HT1080 (cell line): ENCODE measurements around the gene ATP7B. TPM values are rescaled to one million over a fixed set of nuclear protein-coding genes. Genes with fewer than 3 reads are reported as not detected.
"Not testable (repeated sequence)": the region's sequence is repeated elsewhere in the genome, so short reads cannot be mapped to it uniquely, and the experiment has no call there.

Experiments
- DNase-seq: peaks from one replicate; pipeline ENCODE4 v3.0.0-alpha.2; 2015; ENCODE audit warnings: low read depth
- total RNA-seq: library from RNA; depleted of rRNA; stranded (reverse); fragments of >200 nt; shearing (Covaris generic); gene quantifications from 2 replicates; pipeline ENCODE4 v1.2.3, GENCODE V29; 2014

ATP7B gene
- total RNA-seq, 1 experiment from 2014 or later: 2.3 TPM

- DNase-seq: no peak
Measured at GRCh38 chr13:51924756-51925544, 86.3 kb downstream of the ATP7B start.

GRCh38 chr13:51923983-51924539 lies 87.2 kb downstream of the ATP7B start:
- DNase-seq: no peak

- DNase-seq: no peak
Measured at GRCh38 chr13:51922771-51923480, 88.3 kb downstream of the ATP7B start.

GRCh38 chr13:51921790-51922740 lies 89.2 kb downstream of the ATP7B start:
- DNase-seq: no peak

GRCh38 chr13:51920786-51921185 lies 90.5 kb downstream of the ATP7B start:
- DNase-seq: no peak

DNA sequence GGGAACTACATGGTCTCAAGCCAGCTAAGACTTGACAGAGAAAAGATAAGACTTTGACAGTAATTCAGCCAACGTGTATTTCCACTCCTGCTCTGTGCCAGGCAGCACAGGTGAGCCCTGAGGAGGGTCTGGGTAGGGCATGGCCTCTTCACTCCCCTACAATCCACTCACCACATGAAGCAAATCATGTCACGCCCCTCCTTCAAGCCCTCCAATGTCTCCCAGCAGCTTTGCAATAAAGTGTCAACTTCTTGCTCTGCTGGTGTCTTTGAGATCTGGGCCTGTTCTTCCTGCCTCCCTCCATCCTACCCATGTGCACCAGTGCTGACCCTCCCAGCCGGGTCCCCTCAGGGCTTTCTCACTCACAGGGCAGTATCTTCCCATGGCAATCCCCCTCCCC lies 91.0 kb downstream of the ATP7B start:
- no peak for DNase-seq

- DNase-seq: no peak
Measured at GRCh38 chr13:51919531-51919930, 91.7 kb downstream of the ATP7B start.

GRCh38 chr13:51916962-51917361 lies 94.3 kb downstream of the ATP7B start:
- no peak for DNase-seq

DNA sequence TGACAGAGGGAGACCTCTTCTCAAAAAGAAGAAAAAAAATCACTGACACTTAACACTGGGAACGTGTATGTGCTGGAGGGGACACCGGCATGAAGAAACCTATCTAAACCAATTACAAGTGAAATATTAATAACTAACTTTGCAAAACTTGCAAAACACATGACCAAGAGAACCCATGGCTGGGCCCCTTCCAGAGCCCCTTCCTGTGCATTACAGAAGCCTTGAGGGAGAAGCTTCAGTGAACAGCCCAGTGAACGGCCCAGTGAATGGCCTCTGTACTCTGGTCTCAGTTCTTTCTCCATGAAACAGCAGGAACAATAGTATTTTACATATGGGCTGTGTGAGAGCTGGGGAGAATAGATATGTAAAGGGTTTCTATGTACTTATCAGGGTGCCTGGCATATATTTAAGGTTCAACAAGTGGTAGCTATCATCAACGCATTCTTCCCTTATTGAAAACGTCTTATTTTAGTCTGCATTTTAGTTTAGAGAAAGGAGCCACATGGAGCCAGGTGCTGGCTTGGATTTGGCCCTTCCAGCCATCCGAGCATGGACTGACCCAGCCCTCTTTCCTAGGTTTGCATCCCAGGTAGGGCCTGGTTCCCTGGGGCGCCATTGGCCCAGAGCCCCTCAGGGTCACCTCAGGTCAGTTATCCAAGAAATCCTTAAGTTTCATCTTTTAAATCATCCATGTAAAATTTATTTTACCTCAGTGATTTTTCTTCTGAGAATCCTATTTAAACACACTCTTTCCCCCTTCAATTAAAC lies 95.0 kb downstream of the ATP7B start:
- no peak for DNase-seq

- no peak for DNase-seq
Measured at GRCh38 chr13:51914137-51914493, 97.1 kb downstream of the ATP7B start.

DNA sequence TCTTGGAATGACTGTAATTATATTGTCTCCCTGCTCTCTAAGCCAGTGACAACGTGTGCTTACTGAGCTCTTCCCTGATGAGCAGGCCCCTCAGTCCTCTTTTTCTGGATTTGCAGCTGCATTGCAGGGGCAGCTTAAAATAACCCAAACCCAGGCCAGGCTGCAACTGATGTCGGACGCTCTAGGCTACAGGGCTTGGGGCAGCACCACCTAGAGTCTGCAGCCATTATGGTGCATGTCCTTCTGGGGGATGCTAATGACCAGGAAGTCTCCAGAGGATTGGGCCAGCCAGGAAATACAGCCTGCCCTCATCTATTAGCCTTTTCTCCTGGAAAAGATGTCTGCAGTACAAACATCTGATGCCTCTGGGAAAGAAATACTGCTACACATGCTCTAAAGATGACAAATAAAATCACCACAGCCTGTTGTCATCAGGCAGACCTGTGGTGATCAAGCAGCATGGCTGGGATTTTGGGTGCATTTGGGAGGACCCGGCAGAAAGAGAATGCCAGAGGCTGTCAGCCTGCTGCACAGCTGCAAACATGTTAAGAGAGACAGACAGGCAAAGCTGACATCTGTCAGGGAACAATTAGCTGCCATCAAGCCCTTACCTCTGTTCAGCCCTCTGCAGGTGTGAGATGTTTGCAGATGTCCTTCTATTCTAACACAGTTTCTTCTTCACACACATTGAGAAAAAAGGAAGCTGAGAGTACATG lies 97.7 kb downstream of the ATP7B start:
- no peak for DNase-seq

DNA sequence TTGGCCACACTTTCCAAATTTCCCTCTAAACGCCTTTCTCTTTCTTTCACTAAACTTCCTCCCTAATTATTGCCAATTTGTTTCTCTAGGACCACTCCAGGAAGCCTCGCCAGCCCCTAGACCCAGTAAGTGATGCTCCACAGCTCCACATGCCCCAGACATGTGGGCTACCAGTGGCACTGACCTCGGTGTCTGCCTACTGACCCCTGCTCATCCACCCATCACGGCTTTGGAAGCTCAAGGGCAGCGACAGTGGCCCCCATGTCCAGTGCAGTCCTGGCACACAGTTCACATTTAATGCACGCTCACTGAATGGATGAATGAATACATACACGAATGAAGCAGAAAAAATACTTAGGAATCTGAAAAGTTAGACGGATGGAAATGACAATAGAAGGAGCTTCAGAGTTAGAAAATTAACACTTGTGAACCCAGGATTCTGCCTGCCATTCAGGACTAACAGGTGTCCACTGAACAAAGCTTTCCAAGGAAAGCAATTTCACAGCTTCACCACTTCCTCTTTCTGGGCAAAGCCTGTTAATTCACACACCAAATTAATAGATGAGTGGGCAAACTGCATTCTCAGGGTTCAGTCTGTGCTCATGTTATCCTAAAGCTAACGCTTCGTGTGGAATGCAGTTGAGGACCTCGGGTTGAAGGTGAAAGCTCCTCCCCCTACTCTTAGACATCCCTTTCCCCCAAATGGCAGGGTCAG lies 98.6 kb downstream of the ATP7B start:
- no peak for DNase-seq

- peak; percentile 43 for DNase-seq
Measured at GRCh38 chr13:51912091-51912490, 99.2 kb downstream of the ATP7B start.

GRCh38 chr13:51910508-51910907 lies 100.7 kb downstream of the ATP7B start:
- DNase-seq: no peak

- DNase-seq: not testable (repeated sequence)
Measured at GRCh38 chr13:51909265-51909664, 102.0 kb downstream of the ATP7B start.

- DNase-seq: no peak
Measured at GRCh38 chr13:51907040-51907732, 104.1 kb downstream of the ATP7B start.

- DNase-seq: no peak
Measured at GRCh38 chr13:51906581-51906980, 104.7 kb downstream of the ATP7B start.

DNA sequence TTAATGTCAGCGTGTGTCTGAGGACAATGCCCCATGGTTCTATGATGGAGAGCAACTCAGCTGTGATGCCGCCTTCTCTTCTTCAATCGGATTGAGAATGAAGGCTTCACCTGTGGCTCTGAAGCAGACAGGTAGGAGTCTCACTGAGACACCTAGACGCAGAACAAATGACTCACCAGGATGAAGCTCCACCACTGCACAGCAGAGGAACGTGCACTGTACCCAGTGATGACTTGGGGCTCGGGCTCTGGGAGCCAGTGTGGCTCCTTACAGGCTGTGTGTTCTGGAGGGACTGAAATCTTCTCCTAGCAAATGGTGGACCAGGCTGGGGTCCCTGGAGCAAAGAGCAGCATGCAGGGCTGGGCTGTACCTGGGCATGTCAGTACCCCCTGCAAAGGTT lies 105.5 kb downstream of the ATP7B start:
- no peak for DNase-seq

GRCh38 chr13:51902776-51903175 lies 108.5 kb downstream of the ATP7B start:
- no peak for DNase-seq
